Renal cortex interstitium (tissue), 11 donors: ENCODE results near the gene ZYG11B. TPM values are rescaled to one million over a fixed set of nuclear protein-coding genes. Genes with fewer than 3 reads are reported as not detected.
A peak's percentile ranks its signal among the peaks of the same experiment; 100 is the strongest.
"Not testable (repeated sequence)": the region's sequence is repeated elsewhere in the genome, so short reads cannot be mapped to it uniquely, and the experiment has no call there.

Experiments used
- DNase-seq, 11 donors: peaks; one replicate each; pipeline ENCODE4 v3.0.0-alpha.2; 2013; ENCODE audit warnings: low read depth in 9 of 11, low spot score in 4 of 11; ENCODE audit errors: extremely low read depth in 1 of 11
- polyA plus RNA-seq, 3 donors: library from polyadenylated mRNA; unstranded; fragments of 120-200 nt; gene quantifications; one replicate each; pipeline ENCODE4 v1.2.1, GENCODE V29; 2013; ENCODE audit not compliant: insufficient read length in 3 of 3

ZYG11B gene
- polyA plus RNA-seq, 3 donors = 24.9 to 28.2 (median 25.5) TPM

DNA sequence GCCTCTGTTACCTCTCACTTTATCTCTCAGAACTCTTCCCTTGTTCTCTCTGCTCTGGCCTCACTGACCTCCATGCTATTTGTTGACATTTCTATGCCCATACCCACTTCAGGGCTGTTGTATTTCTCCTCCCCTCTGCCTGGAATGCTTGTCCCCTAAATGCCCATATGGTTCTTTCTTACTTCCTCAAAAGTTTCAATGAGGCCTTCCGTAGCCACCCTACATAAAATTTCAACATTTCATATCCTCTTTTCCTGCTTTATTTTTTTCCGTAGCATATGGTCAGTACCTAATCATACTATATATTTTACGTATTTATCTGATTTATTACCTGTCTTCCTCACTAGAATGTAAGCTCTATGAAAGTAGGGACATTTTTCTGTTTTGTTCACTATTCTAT, 69.2 kb downstream of the ZYG11B start:
- no peak for DNase-seq

DNA sequence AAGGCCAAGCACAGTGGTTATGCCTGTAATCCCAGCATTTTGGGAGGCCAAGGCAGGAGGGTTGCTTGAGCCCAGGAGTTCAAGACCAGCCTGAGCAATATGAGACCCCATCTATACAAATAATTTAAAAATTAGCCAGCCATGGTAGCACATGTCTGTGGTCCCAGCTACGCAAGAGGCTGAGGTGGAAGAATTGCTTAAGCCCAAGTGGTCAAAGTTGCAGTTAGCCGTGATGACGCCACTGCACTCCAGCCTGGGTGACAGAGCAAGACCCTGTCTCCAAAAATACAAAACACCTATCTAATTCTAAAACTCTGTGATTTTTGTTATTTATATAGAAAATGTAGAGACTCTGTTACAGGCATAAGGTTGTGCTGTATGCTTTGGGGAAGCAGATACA, 72.1 kb downstream of the ZYG11B start:
- no peak for DNase-seq

DNA sequence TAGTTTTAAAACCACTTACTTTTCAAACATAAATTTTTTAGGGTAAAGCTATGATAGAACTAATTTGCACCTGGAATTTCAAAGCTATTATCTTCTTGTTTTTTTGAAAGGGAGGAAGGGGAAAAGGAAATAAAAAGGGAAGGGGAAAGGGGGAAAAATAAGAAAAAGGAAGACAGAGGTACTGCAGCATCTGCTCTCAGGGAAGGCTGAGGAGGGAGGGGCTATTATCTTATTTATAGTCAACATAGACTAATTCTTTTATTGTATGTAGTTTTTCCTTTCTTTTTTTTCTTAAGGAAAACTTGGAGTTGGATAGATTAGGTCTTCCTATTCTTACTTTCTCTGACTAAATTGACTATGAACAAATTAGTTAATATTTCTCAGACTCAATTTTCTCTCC, 74.8 kb downstream of the ZYG11B start:
- DNase-seq = no peak

DNA sequence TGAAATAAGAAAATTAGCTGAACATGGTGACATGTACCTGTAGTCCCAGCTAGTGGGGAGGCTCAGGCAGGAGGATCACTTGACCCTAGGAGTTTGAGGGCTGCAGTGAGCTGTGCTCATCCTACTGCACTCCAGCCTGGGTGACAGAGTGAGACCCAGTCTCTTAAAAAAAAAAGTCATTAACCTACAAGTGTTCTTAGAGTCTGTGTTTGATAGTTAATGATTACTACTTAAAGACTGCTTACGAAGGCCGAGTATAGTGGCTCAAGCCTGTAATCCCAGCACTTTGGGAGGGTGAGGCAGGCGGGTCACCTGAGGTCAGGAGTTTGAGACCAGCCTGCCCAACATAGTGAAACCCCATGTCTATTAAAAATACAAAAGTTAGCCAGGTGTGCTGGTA, 77.8 kb downstream of the ZYG11B start:
- not testable (repeated sequence) for DNase-seq

DNA sequence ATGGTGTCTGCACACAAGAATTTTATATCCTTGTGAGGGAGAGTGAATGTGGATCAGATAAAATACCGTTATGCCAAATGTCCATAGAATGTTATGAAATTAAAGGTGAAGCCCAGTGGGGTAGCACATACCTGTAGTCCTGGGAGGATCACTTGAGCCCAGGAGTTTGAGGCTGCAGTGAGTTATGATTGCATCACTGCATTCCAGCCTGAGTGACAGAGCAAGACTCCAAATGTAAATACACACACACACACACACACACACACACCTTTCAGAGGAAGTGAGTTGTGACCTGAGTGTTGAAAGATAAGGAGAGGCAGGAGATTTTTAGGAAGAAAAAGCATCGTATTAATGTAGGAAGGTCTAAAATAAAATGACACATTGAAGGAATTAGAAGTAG, 88.2 kb downstream of the ZYG11B start:
- no peak for DNase-seq

DNA sequence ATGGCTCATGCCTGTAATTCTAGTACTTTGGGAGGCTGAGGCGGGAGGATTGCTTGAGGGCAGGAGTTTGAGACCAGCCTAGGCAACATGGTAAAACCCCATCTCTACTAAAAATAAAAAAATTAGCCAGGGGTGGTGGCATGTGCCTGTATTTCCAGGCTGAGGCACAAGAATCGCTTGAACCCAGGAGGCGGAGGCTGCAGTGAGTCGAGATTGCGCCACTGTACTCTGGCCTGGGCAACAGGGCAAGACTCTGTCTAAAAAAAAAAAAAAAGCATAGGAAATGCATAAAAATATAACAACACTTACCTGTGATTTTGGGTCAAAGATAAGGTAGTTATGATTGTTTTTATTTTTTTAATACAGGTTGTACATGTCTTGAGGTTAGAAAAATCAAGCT, 94.6 kb downstream of the ZYG11B start:
- not testable (repeated sequence) for DNase-seq

DNA sequence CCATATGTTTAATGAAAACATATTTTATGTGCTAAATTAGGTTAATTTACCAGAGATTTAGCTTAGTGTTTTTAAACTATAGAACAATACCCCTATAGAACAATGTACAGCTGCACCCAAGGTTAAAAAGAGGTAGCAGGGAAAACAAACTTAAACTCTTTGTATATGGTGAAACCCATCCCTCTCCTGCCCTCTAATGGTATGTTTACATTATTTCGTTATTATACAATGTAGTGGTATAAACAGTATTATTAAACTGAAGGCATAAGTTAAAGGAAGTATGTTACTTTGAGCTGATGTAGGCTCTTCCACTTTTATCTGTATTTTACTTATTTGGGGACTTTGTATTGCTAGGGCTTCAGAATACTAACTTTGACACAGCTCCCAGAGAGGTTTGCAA, 99.6 kb downstream of the ZYG11B start:
- no peak for DNase-seq

DNA sequence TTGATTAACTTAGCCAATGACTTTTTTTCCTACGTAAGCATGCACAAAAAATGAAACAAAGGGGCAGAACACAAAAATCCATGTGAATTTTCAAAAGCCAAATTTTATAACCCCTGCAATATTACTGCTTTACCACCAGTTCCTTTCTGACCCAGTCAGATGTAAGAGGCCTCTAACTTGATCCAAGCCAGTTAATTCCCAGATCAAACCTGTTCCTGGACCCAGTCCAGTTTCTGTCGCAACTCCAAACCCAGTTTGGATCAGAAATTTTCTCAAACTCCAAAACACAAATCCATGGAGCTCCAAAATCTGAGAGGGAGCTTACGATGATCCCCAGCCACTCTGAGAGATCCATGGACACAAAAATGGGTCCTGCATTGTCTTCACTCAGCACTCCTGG, 108.5 kb downstream of the ZYG11B start:
- DNase-seq = no peak

DNA sequence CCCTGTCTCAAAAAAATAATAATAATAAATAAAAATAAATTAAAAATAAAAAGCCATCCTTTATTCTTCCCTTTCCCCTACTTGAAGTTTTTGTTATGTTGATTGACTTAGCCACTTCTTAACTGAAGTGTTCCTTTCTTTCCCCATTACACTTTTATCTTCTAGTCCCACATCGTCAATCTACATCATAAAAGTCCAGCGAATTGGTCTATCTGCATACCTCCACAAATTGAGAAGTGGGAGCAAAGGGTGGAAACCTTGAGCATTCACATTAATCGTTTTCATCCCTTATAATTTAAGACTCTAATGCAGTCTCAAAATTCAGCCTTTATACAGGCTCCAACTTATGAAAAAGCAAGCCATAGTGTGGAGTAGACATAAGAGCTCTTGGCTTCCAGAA, 109.8 kb downstream of the ZYG11B start:
- no peak for DNase-seq

DNA sequence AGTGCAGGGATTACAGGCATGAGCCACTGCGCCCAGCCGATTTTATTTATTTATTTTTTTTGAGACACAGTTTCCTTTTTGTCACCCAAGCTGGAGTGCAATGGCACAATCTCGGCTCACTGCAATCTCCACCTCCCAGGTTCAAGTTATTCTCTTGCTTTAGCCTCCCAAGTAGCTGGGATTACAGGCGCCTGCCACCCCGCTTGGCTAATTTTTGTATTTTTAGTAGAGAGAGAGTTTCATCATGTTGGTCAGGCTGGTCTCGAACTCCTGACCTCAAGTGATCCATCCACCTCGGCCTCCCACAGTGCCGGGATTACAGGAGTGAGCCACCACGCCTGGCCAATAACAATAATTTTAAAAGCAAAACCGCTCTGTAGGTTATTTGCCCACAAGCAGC, 112.9 kb downstream of the ZYG11B start:
- not testable (repeated sequence) for DNase-seq

DNA sequence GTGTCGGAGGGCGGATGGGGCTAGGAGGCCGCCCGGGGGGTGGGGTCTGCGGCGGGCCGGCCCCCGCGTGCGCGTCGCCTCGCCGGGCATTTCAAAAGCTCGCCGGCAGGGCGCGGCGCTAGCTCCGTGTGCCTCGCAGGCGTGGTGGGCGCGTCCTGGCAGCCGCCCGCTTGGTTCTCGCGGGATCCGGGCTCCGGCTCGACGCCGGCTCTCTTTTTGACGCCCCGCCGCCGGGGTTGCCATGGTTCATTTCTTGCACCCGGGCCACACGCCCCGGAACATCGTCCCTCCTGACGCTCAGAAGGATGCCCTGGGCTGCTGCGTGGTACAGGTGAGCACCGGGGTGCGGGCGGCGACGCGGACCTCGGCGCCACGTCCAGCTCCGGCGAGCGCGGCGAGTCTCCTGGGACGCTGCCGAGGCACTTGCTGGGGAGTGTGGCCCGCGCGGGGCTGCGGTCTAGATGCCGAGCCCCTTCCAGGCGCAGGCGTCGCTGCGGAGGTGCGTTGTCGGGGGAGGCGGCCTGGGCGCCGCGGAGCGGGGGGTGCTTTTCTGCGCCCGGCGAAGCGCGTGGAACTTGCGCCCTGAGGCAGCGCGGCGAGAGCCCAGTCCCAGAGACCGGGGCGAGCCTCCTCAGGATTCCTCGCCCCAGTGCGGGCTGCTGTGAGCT, 116.5 kb downstream of the ZYG11B start, which contains the start of gene ZYG11A:
ZYG11A (plus strand) TSS at position 118 of the 668 bp plus-strand sequence; CDS start at position 242, 124 bp downstream.
- peak in 9 of 11 donors; percentile 31 to 69 (median 49) for DNase-seq

DNA sequence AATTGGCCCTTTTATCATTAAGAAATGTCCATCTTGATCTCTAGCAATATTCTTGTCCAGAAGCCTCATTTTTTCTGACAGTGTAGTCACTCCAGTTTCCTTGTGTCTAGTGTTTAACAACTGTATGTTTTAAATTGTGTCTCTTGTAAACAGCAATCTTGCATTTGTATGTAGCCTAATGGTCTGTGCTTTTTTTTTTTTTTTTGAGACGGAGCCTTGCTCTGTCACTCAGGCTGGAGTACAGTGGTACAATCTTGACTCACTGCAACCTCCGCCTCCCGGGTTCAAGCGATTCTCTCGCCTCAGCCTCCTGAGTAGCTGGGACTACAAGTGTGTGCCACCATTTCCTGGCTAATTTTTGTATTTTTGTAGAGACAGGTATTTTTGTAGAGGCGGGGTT, 118.9 kb downstream of the ZYG11B start:
- DNase-seq = not testable (repeated sequence)

DNA sequence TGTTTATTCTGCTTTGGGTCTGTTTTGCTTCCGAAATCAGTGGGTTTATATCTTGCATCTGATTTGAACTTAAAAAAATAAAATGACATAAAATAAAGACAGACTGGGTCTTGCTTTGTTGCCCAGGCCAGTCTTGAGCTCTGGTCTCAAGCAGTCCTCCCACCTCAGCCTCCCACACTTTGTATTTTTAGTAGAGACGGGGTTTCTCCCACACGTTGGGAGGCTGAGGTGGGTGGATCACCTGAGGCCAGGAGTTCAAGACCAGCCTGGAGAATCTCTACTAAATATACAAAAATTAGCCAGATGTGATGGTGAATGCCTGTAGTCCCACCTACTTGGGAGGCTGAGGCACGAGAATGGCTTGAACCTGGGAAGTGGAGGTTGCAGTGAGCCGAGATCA, 122.2 kb downstream of the ZYG11B start:
- DNase-seq = no peak

DNA sequence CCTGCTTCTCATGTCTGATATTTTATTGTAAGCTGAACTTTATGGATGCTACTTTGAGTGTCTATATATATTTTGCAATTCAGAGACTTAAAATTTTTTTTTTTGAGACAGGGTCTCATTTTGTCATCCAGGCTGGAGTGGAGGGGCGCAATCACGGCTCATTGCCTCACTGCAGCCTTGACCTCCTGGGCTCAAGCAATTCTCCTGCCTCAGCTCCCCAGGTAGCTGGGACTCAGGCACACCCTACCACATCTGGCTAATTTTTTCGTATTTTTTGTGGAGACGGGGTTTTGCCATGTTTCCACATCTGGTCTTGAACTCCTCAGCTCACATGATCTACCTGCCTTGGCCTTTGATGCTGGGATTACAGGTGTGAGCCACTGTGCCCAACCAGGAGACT, 124.7 kb downstream of the ZYG11B start:
- no peak for DNase-seq

DNA sequence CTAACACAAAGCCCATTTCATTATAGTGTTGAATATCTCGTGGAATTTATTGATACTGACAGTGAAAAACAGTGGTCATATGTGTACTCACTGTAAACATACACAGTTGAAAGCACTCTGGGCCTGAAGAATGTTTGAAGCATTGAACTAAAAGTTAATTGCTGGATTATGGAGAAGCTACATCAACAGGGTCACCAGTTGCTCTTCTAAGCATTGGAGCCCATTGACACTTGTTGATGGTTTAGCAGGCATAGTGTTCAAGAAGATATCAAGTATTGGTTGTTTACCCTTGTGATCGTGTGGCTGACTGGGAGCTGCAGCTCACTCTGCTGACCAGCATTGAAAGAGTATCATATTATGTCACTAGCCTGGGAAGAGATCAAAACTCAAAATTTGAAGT, 126.6 kb downstream of the ZYG11B start:
- no peak for DNase-seq

DNA sequence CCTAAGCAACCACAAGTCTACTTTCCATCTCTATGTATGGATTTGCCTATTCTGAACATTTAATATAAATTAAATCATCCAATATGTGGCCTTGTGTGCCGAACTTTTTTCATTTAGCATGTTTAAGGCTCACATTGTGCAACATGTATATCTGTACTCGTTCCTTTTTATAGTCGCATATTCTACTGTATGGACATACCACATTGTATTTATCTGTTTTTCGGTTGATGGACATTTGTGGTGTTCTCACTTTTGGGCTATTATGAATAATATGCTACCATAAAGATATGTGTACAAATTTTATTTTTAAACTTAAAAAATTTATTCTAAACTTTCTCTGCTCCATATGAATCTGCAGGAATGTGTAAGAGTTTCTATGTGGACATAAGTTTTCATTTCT, 129.3 kb downstream of the ZYG11B start:
- no peak for DNase-seq

DNA sequence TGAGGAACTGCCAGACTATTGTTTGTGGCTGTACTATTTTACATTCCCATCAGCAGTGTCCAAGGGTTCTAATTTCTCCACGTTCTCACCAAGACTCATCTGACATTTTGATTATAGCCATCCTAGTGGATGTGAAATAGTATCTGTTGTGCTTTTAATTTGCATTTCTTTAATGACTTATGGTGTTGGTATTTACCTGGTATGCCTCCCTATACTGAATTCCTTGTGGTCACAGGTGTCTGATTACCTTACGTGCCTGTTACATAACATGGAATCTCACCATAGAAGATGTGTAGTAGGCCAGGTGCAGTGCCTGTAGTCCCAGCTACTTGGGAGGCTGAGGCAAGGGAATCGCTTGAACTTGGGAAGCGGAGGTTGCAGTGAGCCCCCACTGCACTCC, 129.8 kb downstream of the ZYG11B start:
- no peak for DNase-seq

DNA sequence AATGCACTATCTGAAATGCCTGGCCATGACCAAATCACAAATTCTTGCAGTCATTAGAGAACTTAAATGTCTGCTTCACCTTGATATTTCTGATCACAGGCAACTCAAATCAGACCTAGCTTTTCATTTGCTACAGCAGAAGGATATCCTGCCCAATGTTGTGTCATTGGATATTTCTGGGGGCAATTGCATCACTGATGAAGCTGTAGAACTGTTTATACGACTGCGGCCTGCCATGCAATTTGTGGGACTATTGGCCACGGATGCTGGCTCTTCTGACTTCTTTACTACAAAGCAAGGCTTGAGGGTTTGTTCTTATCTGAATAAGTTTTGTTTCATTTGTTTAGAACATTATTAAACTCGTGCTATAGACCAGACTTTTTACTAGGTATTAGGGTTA, 131.2 kb downstream of the ZYG11B start:
- DNase-seq = no peak

DNA sequence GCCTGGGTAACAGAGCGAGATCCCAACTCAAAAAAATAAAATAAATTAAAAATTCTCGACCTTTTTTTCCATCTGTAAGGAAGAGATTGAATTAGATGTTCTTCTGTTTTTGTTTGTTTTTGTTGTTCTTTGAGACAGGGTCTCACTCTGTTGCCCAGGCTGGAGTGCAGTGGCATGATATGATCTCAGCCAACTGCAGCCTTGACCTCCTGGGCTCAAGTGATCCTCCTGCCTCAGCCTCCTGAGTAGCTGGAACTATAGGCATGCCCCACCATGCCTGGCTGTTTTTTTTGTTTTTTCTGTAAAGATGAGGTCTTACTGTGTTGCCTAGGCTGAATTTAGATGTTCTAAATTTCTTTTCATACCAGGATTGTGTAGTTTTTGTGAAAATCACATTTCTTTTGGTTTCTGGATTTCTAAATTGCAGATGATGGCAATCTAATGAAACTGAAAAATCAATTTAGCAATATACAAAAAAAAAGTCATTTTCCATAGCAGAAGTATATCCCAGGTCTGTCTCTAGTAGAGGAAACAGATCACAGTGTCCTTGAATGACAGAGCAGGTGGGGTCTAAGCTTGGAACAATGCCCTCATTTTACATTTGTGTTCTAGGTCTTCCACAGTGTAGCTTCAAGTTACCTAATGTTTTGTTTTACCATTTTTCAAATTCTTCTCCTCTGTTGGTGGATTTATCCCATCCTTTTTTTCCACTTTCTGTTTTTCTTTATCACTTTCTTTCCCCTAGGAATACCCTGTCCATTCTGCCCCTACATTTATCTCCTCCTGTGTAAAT, 136.6 kb downstream of the ZYG11B start:
- no peak for DNase-seq

DNA sequence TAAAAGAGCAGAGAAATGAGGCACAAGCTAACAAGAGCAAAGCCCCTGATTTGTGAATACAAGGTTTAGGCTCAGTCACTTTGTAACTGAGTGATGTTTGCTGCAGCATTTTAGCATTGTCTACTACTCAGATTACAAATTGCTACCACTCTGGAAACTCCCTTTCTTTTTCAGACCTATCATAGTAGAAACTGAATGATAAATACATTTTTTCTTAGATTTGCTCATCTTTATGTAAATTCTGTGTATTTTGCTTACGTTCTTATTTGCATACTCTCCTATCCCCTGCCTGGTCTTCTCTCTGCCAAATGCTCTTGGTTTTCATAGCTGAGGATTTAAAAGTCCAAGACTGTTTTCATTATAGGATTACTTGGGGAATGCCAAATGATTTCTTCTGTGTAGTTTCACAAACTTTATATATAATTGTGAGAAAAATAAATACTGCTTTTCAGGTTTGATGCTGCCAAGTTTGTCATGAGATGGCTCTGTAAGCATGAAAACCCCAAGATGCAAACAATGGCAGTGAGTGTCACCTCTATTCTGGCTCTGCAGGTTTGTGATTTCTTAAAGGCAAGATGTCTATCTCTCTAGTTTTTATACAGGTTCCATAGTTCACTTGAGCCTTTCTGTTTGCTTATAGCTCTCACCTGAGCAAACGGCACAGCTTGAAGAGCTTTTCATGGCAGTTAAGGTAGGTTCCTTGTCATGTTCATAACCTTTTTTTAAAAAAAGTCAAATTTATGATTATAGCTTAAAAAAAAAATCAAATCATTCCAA, 141.0 kb downstream of the ZYG11B start:
- DNase-seq = no peak
